Stimulated activated effector memory CD8-positive, alpha-beta T cell treated with anti-CD3 and anti-CD28 coated beads, Interleukin-12 subunit alpha, Interleukin-12 subunit beta, amount 100 ng/mL, for 72 hours (primary cell): ENCODE measurements around the gene ICA1L.
"Not testable (repeated sequence)": the region's sequence is repeated elsewhere in the genome, so short reads cannot be mapped to it uniquely, and the experiment has no call there.

Experiments used
- ATAC-seq: fragments of 150-1000 bp; cut with Tn5 transposase; 2 replicates; pipeline ENCODE4 v1.10.0; 2021
- DNase-seq, 2 donors: peaks; one replicate each; pipeline ENCODE4 v3.0.0; 2021 to 2022; ENCODE audit warnings: low spot score in 2 of 2
- H3K27ac Mint-ChIP-seq: one replicate; pipeline ENCODE4 v1.8.0; 2022; ENCODE audit warnings: mild to moderate bottlenecking, mixed read lengths
- H3K36me3 Mint-ChIP-seq: one replicate; pipeline ENCODE4 v1.8.0; 2022; ENCODE audit warnings: mild to moderate bottlenecking, mixed read lengths
- H3K4me1 Mint-ChIP-seq: one replicate; pipeline ENCODE4 v1.8.0; 2022; ENCODE audit warnings: mixed read lengths
- H3K4me3 Mint-ChIP-seq: one replicate; pipeline ENCODE4 v1.8.0; 2022; ENCODE audit warnings: mild to moderate bottlenecking, mixed read lengths
- H3K9me3 Mint-ChIP-seq: one replicate; pipeline ENCODE4 v1.8.0; 2022; ENCODE audit warnings: mixed read lengths

ICA1L gene

DNA sequence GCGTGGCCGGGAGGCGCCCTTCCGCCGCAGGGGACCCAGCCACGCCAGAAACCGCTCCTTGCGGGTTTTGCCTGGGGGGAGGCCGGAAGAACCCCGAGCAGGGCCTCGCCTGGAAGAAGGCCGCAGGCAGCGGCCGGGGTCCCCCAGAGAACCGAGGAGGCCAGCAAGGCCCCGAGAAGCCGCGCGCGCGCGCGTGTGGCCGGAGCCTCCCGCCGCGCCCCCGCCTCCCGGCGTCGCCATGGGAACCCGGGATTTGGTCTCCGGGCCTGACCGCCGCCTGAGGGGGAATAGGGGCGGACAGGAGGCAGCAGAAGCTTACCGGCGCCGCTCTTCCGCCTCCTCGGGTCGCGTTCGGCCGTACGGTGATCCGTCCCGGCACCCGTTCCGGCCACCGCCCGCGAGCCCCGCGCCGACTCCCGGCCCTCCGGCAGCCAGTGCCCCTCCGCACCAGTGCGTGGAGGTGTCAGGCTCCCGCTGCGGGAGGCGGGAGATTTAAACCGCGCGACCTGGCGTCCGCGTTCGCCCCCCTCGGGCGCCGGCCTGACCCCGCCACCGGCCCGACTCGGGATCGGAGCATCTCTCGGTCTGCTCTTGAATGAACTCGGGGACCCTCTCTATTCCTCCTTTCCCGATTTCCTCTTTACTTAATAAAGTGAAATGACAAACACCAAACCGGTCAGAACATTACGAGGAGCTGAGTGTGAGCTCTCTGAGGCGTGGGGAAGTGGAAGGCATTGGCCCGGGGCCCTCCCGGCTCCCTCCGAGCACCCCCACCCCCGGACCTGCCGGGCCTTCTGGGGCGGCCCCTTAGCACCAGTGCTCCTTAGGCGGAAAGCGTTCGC lies at the start of gene ICA1L:
Gene ICA1L, minus strand, starts transcription at position 467 of the 842 bp plus-strand sequence. CDS start 42,757 bp downstream, outside the sequence.
- DNase-seq: peak; percentile 47 to 83
- no peaks in the 10 kb centered on the region for H3K4me1 Mint-ChIP-seq
- peak within 1 kb of the TSS; percentile 82 for H3K4me3 Mint-ChIP-seq
- H3K36me3 Mint-ChIP-seq: no peaks in the 10 kb centered on the region
- no peaks in the 10 kb centered on the region for H3K9me3 Mint-ChIP-seq
- peak; percentile 80 for ATAC-seq
- H3K27ac Mint-ChIP-seq: peak within 1 kb of the TSS; percentile 85

DNA sequence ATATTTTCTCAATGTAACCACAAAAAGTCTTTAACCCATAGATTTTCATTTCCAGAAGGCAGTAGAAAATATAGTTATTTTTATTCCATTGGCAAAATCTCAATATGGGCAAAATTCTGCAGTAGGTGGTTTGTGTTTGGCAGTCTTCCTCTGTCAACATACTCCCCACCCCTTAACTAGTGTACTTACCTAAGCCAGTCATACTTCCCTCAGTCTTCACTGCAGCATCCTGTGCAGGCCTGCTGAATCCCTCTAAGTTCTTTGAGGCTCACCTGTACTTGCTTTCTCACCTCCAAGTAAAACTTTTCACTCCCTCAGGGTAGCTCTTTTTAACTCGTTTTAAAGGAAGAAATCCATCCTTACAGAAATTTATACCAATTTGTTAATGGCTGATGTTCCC lies 47.3 kb upstream of the ICA1L start:
- ATAC-seq (no peak), DNase-seq (no peak)
- Mint-ChIP-seq H3K4me3 (no peak overlapping the region), H3K36me3 (peaks cover 5% of the 10 kb centered on the region), H3K27ac (no peak overlapping the region), H3K9me3 (no peaks in the 10 kb centered on the region), H3K4me1 (no peaks in the 10 kb centered on the region)

DNA sequence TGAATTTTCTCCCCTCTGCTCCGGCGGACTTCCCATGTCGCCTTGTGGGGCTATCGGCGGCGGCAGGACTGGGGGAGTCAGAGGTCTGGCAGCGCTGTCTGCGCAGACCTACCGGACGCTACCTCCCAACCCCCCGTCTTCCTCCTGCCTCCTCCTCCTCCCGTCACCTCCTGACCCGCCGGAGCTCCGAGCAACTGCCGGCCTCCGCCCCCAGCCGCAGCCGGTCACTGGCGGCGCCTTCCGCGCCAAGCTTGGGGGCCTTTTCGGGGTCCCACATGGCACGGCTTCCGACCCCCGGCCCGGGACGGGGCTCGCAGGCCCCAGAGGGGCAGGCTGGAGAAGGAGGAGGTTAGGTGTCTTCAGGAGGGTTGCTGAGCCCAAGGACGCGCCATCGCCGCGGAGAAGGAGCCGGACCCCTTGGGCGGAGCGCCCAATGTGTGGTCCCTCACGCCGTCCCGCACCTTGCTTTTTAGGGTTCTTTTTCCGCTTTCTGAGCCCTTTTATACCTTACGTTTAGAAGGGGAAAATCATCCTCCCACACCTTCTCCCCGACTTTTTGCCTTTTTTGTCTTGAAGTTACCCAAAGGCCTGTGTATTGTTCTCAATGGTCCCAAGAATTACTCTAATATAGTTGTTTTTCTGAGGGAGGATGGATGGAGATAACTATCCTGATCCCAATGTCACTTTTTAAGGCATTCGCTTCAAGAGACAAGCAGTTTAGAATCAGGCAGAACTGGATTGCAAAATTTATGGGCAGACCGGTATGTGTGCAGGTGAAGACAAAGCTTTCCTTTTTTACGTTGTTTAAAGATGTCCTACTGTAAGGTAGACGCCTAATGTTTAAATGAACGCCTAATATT lies 41.0 kb upstream of the ICA1L start:
- peak overlapping the region; percentile 94 for H3K27ac Mint-ChIP-seq
- peak overlapping the region; percentile 89 for H3K4me3 Mint-ChIP-seq
- peaks cover 14% of the 10 kb centered on the region for H3K36me3 Mint-ChIP-seq
- ATAC-seq: peak; percentile 73
- peaks cover 29% of the 10 kb centered on the region for H3K4me1 Mint-ChIP-seq
- DNase-seq: peak; percentile 24 to 79
- not testable (repeated sequence) for H3K9me3 Mint-ChIP-seq

DNA sequence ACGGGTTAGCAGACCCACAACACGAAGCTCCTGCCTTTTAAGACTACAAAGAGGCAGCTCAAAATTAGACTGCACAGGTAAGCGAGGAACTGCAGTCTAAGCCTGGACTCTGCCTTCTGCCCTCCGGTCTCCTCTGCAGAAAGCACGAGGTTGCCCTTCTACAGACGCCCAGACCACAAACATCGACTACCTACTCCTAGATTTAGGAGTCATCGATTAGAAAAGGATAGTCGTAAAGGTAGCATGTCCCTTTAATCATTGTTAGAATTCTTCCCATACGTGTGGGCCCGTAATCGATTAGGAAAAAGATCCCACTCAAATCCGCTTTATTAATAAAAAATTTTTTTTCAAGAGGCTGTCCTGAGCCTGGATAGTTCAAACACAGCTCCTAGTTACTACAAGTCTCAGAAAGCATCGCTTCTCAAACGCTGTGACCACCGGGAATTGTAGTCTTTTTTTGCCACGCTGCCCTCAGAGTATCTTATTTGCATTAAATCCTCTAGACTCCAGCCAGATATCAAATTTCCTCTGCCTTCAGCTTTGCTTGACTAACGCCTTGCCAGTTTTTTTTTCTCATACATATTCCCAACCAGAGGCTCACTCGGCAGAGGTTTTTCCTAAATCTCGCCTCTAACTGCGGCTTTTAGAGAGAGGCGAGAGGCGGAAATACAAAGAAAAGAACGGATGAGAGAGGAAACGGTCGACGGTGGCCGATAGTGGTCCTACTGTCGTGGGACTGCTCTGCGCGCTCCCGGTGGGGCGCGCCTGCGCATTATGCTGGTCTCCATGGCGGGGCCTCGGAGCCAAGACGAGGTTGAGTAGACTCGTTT lies 40.2 kb upstream of the ICA1L start, which contains the start of the genes CARF and WDR12:
Gene CARF, plus strand, starts transcription at position 764 of the 830 bp plus-strand sequence. CDS start 29,628 bp downstream, outside the sequence.
Gene WDR12, minus strand, starts transcription at position 162 of the 830 bp plus-strand sequence. CDS start 197 bp downstream, outside the sequence.
- H3K4me1 Mint-ChIP-seq: peaks cover 29% of the 10 kb centered on the region

DNA sequence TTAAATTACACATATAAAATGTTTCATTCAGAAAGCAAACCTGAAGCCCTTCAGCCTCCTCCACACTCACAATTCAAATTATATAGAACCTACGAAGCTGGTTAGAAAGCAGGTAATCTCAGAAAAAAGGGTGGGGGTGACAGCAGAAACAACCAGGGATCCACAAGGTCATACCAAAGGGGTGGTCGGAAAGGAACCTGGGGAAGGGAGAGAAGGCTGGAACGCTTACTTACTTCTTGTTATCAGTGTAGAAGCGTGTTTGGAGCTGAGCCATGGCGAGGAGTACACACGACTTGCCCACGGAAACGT lies 39.6 kb upstream of the ICA1L start:
- Mint-ChIP-seq H3K4me3 (peak overlapping the region; percentile 89), H3K36me3 (peaks cover 28% of the 10 kb centered on the region), H3K4me1 (peaks cover 29% of the 10 kb centered on the region), H3K27ac (peak overlapping the region; percentile 94), H3K9me3 (no peaks in the 10 kb centered on the region)
- no peak for DNase-seq
- ATAC-seq: peak; percentile 5

More for the DNA sequence above, 40.2 kb upstream of the ICA1L start, which contains the start of the genes CARF and WDR12:
- peak; percentile 70 to 92 for DNase-seq
- Mint-ChIP-seq H3K27ac (peak within 1 kb of the TSS; percentile 94), H3K36me3 (peaks cover 22% of the 10 kb centered on the region), H3K4me3 (peak within 1 kb of the TSS; percentile 89), H3K9me3 (no peaks in the 10 kb centered on the region)
- ATAC-seq: peak; percentile 94

DNA sequence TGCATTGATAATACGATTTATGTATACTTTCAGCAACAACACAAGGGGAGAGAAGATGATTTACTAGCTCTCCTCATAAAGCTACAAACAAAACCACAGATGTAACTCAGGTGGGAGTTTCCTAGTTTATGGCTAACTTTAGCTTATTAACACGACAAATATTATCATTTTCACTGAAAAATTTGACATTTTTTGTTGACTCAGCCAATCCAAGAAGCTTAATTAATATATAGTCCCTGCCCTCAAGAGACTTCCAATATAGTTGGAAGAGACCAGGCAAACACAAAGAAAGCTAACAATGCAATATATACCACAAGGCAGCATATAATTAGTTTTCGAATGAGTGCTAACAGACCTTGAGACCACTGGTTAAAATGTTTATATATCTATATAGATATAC lies 39.1 kb upstream of the ICA1L start:
- H3K9me3 Mint-ChIP-seq: no peaks in the 10 kb centered on the region

DNA sequence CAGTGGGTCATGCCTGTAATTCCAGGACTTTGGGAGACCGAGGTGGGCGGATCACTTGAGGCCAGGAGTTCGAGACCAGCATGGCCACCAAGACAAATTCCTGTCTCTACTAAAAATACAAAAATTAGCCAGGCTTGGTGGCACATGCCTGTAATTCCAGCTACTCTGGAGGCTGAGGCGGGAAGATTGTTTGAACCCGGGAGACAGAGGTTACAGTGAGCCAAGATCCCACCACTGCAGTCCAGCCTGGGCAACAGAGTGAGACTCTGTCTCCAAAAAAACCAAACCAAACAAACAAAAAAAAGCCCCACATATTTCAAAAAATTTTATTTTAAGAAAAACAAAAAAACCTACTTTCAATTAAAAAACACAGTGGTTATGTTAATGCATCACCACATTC lies 38.7 kb upstream of the ICA1L start:
- H3K9me3 Mint-ChIP-seq, DNase-seq, ATAC-seq, H3K27ac Mint-ChIP-seq: not testable (repeated sequence)
- Mint-ChIP-seq H3K4me3 (peak overlapping the region; percentile 89), H3K4me1 (peaks cover 29% of the 10 kb centered on the region), H3K36me3 (peaks cover 37% of the 10 kb centered on the region)

More for the DNA sequence above, 39.1 kb upstream of the ICA1L start:
- H3K4me3 Mint-ChIP-seq: peak overlapping the region; percentile 89
- ATAC-seq (no peak), DNase-seq (no peak)
- H3K4me1 Mint-ChIP-seq: peaks cover 29% of the 10 kb centered on the region
- peaks cover 33% of the 10 kb centered on the region for H3K36me3 Mint-ChIP-seq
- peak overlapping the region; percentile 94 for H3K27ac Mint-ChIP-seq

DNA sequence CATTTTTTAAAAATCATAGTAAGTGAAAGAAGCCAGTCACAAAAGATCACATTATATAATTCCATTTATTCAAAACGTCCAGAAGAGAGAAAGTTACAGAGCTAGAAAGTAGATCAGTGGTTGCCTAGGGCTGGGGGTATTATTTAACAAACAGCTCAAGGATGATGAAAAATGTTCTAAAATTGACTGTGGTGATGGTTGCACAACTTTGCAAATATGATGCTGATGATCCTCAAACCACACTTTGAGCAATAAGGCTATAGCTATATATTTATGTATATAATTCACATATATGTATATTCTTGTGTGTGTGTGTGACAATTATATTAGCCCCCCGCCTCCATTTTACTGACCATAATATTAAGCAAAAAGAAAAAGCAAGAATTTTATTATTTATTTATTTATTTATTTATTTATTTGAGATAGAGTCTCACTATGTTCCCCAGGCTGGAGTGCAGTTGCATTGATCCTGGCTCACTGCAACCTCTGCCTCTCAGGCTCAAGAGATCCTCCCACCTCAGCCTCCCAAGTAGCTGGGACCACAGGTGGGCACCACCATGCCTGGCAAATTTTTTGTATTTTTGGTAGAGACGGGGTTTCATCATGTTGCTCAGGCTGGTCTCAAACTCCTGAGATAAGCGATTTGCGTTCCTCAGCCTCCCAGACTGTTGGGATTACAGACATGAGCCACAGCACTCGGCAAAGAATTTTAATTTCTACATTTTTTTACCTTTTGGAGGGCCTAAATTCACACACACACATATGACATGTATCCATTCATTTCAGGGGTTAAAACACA lies 38.0 kb upstream of the ICA1L start:
- ATAC-seq (no peak), DNase-seq (no peak)
- Mint-ChIP-seq H3K4me3 (peak overlapping the region; percentile 89), H3K4me1 (peaks cover 29% of the 10 kb centered on the region), H3K36me3 (peaks cover 40% of the 10 kb centered on the region), H3K9me3 (no peaks in the 10 kb centered on the region), H3K27ac (no peak overlapping the region)

DNA sequence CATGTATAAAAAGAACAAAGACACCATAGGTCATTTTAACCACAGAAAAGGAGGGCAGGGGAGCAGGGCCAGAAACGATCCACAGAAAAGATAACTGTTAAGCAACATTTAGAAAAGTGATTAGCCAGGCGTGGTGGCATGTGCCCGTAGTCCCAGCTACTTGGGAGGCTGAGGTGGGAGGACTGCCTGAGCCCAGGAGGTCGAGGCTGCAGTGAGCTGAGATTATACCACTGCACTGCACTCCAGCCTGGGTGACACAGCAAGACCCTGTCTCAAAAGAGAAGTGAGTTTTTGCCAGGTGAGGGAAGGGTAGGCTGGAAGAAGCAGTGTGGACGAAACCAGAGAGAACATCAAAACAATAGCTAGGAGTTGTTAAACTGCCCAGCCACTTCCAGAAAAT lies 36.6 kb upstream of the ICA1L start:
- H3K9me3 Mint-ChIP-seq: no peaks in the 10 kb centered on the region
- no peak overlapping the region for H3K4me3 Mint-ChIP-seq
- no peak overlapping the region for H3K27ac Mint-ChIP-seq
- peaks cover 34% of the 10 kb centered on the region for H3K4me1 Mint-ChIP-seq
- DNase-seq: no peak
- H3K36me3 Mint-ChIP-seq: peaks cover 55% of the 10 kb centered on the region
- no peak for ATAC-seq

DNA sequence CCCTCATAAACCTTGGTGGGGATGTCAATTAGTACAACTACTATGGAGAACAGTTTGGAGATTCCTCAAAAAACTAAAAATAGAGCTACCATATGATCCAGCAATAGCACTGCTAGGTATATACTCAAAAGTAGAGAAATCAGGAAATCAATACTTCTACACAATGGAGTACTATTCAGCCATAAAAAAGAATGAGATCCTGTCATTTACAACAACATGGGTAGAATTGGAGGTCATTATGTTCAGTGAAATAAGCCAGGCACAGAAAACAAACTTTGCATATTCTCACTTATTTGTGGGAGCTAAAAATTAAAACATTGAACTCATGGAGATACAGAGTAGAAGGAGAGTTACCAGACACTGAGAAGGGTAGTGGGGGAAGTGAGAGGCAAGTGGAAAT lies 33.9 kb upstream of the ICA1L start:
- not testable (repeated sequence) for H3K9me3 Mint-ChIP-seq, DNase-seq, H3K27ac Mint-ChIP-seq, ATAC-seq, H3K4me3 Mint-ChIP-seq
- peaks cover 29% of the 10 kb centered on the region for H3K4me1 Mint-ChIP-seq
- peaks cover 66% of the 10 kb centered on the region for H3K36me3 Mint-ChIP-seq

DNA sequence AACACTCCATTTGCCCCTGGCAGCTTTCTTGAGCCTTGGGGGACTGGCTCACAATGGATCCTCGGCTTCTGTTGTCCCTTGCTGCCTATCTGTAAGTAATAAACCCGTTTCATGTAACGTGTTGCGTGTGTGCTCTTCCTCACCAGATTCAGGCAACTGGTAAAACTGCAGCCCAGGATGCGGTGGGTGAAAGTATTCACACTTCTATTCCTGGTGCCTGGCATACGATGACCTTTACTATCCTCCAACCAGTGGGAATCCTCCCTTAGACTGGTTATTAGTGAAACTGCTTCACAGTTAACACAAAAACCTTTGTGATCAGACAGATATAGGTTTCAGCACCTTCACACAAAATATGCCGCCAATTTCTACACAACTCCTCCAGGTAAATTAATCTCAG lies 13.6 kb upstream of the ICA1L start:
- H3K4me1 Mint-ChIP-seq: no peaks in the 10 kb centered on the region
- H3K27ac Mint-ChIP-seq: peak overlapping the region; percentile 10
- ATAC-seq: no peak
- no peak overlapping the region for H3K4me3 Mint-ChIP-seq
- peaks cover 96% of the 10 kb centered on the region for H3K36me3 Mint-ChIP-seq
- DNase-seq: no peak
- no peaks in the 10 kb centered on the region for H3K9me3 Mint-ChIP-seq

DNA sequence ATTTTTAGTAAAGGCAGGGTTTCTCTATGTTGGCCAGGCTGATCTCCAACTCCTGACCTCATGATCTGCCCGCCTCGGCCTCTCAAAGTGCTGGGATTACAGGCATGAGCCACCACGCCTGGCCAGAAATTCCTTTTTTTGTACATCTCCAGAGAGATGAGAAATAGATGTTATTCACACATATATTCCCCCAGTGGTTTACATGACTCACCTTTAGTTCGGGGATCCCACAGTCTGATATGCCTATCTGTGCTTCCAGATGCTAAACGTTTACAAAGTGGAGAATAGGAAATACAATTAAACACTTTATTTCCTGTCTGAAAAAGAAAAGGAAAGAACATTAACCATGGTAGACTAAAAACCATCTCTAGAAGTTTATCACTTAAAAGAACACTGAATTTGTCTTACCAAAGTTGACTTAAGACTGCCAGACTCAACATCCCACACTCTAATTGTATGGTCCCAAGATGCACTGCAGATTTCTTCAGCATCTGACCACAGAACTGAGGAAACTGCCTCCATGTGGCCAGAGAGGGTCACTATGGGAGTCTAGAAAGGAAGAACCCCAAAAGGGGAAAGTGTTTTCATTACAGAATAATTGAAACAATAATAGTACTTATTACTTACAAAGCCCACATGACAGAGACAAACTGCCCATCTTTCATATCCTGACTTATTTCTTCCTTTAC lies 12.6 kb upstream of the ICA1L start:
- DNase-seq: no peak
- H3K9me3 Mint-ChIP-seq: no peaks in the 10 kb centered on the region
- no peak for ATAC-seq
- H3K36me3 Mint-ChIP-seq: peaks cover 96% of the 10 kb centered on the region
- no peak overlapping the region for H3K4me3 Mint-ChIP-seq
- no peaks in the 10 kb centered on the region for H3K4me1 Mint-ChIP-seq
- no peak overlapping the region for H3K27ac Mint-ChIP-seq

DNA sequence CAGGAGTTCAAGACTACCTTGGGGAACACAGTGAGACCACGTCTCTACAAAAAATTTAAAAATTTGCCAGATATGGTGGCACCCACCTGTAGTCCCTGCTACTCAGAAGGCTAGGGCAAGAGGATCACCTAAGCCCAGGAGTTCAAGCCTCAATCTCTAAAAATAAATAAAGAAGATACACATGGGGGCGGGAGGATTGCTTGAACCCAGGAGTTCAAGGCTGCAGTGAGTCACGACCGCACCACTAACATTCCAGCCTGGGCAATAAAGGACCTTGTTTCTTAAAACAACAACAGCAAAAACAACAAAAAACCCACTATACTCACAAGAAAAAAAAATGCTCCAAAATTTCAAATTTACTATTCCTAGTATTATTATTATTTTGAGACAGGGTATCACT lies 10.0 kb upstream of the ICA1L start:
- DNase-seq (no peak), ATAC-seq (no peak)
- no peak overlapping the region for H3K27ac Mint-ChIP-seq
- H3K9me3 Mint-ChIP-seq: no peaks in the 10 kb centered on the region
- peaks cover 76% of the 10 kb centered on the region for H3K36me3 Mint-ChIP-seq
- H3K4me1 Mint-ChIP-seq: no peaks in the 10 kb centered on the region
- H3K4me3 Mint-ChIP-seq: no peak overlapping the region

DNA sequence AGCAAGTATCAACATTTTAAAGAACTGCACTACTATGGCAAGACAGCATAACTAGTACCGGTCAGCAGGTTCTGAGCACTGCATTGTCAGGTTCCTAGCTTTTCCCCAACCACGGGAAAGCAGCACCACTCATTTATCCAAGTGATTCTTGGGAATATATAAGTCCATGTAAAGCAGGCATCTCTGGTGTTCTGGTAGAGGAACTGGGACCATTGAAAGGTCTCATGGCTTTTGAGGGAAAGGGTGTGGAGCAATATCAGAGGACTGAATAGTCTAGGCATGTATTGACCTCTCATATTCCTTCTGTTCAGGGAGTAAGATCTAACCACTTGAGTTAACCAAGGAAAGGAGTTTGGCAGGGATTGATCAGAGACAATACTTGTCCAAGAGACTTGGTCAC lies 6.1 kb upstream of the ICA1L start:
- Mint-ChIP-seq H3K4me1 (no peaks in the 10 kb centered on the region), H3K9me3 (no peaks in the 10 kb centered on the region)
- ATAC-seq: no peak

More for the DNA sequence above, 6.1 kb upstream of the ICA1L start:
- Mint-ChIP-seq H3K36me3 (peaks cover 39% of the 10 kb centered on the region), H3K4me3 (no peak overlapping the region), H3K27ac (no peak overlapping the region)
- no peak for DNase-seq
